Common myeloid progenitor, CD34-positive (primary cell): ENCODE results near the gene SMTNL2.

Experiments
- CTCF ChIA-PET: fragments of 350-600 bp; sonication (Branson Sonifier 250); formaldehyde crosslinking; loops from one replicate; lab custom pipeline; 2021; ENCODE audit warnings: antibody characterized with exemption; lab: Charles Lee
- POLR2A ChIA-PET: fragments of 350-600 bp; sonication (Branson Sonifier 250); formaldehyde crosslinking; loops from one replicate; lab custom pipeline; 2021; ENCODE audit warnings: antibody characterized with exemption; lab: Charles Lee
- DNase-seq, 3 donors: peaks; one replicate each; pipeline versions ENCODE4 v3.0.0 to v3.0.0-alpha.2; 2013
- H3K27ac ChIP-seq, 2 experiments: 1 replicate in 1 of 2; 2 replicates in 1 of 2; pipeline ENCODE4 v1.7.0; 2013; ENCODE audit warnings: inconsistent platforms in 2 of 2, low read length in 2 of 2, mild to moderate bottlenecking in 2 of 2, low read depth in 1 of 2, moderate library complexity in 1 of 2; ENCODE audit not compliant: severe bottlenecking in 2 of 2, insufficient read depth in 1 of 2, poor library complexity in 1 of 2
- H3K27me3 ChIP-seq, 5 experiments: replicated peaks in 2 of 5; 1 replicate in 3 of 5; 2 replicates in 2 of 5; pipeline versions ENCODE4 v1.6.1 to v1.7.0; 2013; ENCODE audit warnings: low read length in 4 of 5, mild to moderate bottlenecking in 2 of 5, moderate library complexity in 2 of 5, inconsistent platforms in 1 of 5; ENCODE audit not compliant: insufficient read depth in 5 of 5, control insufficient read depth in 4 of 5
- H3K36me3 ChIP-seq, 4 experiments: 1 replicate in 2 of 4; 2 replicates in 2 of 4; pipeline versions ENCODE4 v1.6.1 to v1.7.0; 2013; ENCODE audit warnings: low read length in 3 of 4, control low read depth in 1 of 4, mild to moderate bottlenecking in 1 of 4; ENCODE audit not compliant: control insufficient read depth in 4 of 4, insufficient read depth in 4 of 4
- H3K4me1 ChIP-seq, 4 experiments: 1 replicate in 3 of 4; 2 replicates in 1 of 4; pipeline versions ENCODE4 v1.6.1 to v1.7.1; 2013; ENCODE audit warnings: low read length in 3 of 4, mild to moderate bottlenecking in 3 of 4, control low read depth in 1 of 4, inconsistent platforms in 1 of 4, moderate library complexity in 1 of 4; ENCODE audit not compliant: control insufficient read depth in 4 of 4, insufficient read depth in 4 of 4; ENCODE audit errors: control extremely low read depth in 1 of 4
- H3K4me3 ChIP-seq, 7 experiments: 1 replicate in 4 of 7; 2 replicates in 3 of 7; pipeline versions ENCODE4 v1.5.1 to v1.7.0; 2013; ENCODE audit warnings: mild to moderate bottlenecking in 7 of 7, low read length in 6 of 7, moderate library complexity in 6 of 7, inconsistent platforms in 2 of 7, low read depth in 2 of 7, control low read depth in 1 of 7; ENCODE audit not compliant: insufficient read depth in 4 of 7, control insufficient read depth in 1 of 7; ENCODE audit errors: extremely low read depth in 1 of 7
- H3K9me3 ChIP-seq, 5 experiments: 1 replicate in 4 of 5; 2 replicates in 1 of 5; pipeline versions ENCODE4 v1.6.1 to v1.7.1; 2013; ENCODE audit warnings: low read length in 4 of 5, mild to moderate bottlenecking in 2 of 5, inconsistent platforms in 1 of 5, low read depth in 1 of 5, moderate library complexity in 1 of 5; ENCODE audit not compliant: control insufficient read depth in 4 of 5, insufficient read depth in 2 of 5; ENCODE audit errors: control extremely low read depth in 1 of 5
- WGBS: methylation state at CpG from one replicate; pipeline ENCODE4 v1.1.5; 2013; ENCODE audit not compliant: insufficient coverage; 5-methylcytosine and 5-hydroxymethylcytosine counted together

SMTNL2 gene

GRCh38 chr17:4598776-4599504 lies 14.6 kb downstream of the SMTNL2 start:
- peaks cover 0 to 7% (median 2%) of the 10 kb centered on the region in 4 experiments for H3K4me1 ChIP-seq
- CTCF ChIA-PET: interaction anchor here (0.5 to 3.6 kb wide), 6 partner anchors 8 to 32 kb away, joined by 3 to 20 read pairs (median 4); no protein-coding TSS in a partner anchor
- 96% methylated on average over 18 of the region's 20 CpGs for WGBS
- DNase-seq: no peak
- POLR2A ChIA-PET: no interaction called here
- H3K27me3 ChIP-seq: peaks cover 0 to 2% (median 0%) of the 10 kb centered on the region in 5 experiments
- no peak overlapping the region for H3K27ac ChIP-seq
- H3K9me3 ChIP-seq: no peaks in the 10 kb centered on the region
- H3K4me3 ChIP-seq: no peak overlapping the region
- no peaks in the 10 kb centered on the region for H3K36me3 ChIP-seq

- no peaks in the 10 kb centered on the region for H3K36me3 ChIP-seq
- peaks cover 0 to 2% (median 0%) of the 10 kb centered on the region in 5 experiments for H3K27me3 ChIP-seq
- DNase-seq: no peak
- ChIA-PET CTCF (interaction anchor here (0.5 to 3.6 kb wide), 7 partner anchors 7 to 33 kb away, joined by 3 to 20 read pairs (median 3); no protein-coding TSS in a partner anchor), POLR2A (no interaction called here)
- 88% methylated on average over 15 of the region's 25 CpGs for WGBS
- no peak overlapping the region for H3K4me3 ChIP-seq
- H3K4me1 ChIP-seq: peaks cover 0 to 6% (median 2%) of the 10 kb centered on the region in 4 experiments
- no peak overlapping the region for H3K27ac ChIP-seq
- H3K9me3 ChIP-seq: no peaks in the 10 kb centered on the region
These were observed 15.4 kb downstream of the SMTNL2 start for GRCh38 chr17:4599505-4600281.

GRCh38 chr17:4600563-4600962 lies 16.2 kb downstream of the SMTNL2 start:
- CTCF ChIA-PET: interaction anchor here (0.8 to 1.7 kb wide), 2 partner anchors 22 to 33 kb away, joined by 3 to 4 read pairs; no protein-coding TSS in a partner anchor
- no peak overlapping the region for H3K27ac ChIP-seq
- H3K4me3 ChIP-seq: no peak overlapping the region
- 91% methylated on average over 13 of the region's 13 CpGs for WGBS
- peaks cover 0 to 2% (median 0%) of the 10 kb centered on the region in 5 experiments for H3K27me3 ChIP-seq
- no peaks in the 10 kb centered on the region for H3K4me1 ChIP-seq
- H3K36me3 ChIP-seq: no peaks in the 10 kb centered on the region
- H3K9me3 ChIP-seq: no peaks in the 10 kb centered on the region
- POLR2A ChIA-PET: no interaction called here
- no peak for DNase-seq

GRCh38 chr17:4601326-4601725 lies 17.0 kb downstream of the SMTNL2 start:
- no peak for DNase-seq
- ChIA-PET CTCF (interaction anchor here (1.7 kb wide), 1 partner anchor 34 kb away, joined by 4 read pairs; no protein-coding TSS in a partner anchor), POLR2A (no interaction called here)
- Histone ChIP-seq H3K4me3 (no peak overlapping the region), H3K36me3 (no peaks in the 10 kb centered on the region), H3K27ac (no peak overlapping the region), H3K27me3 (peaks cover 0 to 2% (median 0%) of the 10 kb centered on the region in 5 experiments), H3K4me1 (no peaks in the 10 kb centered on the region), H3K9me3 (no peaks in the 10 kb centered on the region)
- 96% methylated on average over 3 of the region's 4 CpGs for WGBS

- ChIA-PET POLR2A (no interaction called here), CTCF (interaction anchor here (0.6 to 1.1 kb wide), 2 partner anchors 23 to 28 kb away, joined by 3 to 4 read pairs; no protein-coding TSS in a partner anchor)
- no CpG with 5 or more reads among the region's 5 CpGs for WGBS
- Histone ChIP-seq H3K4me3 (no peak overlapping the region), H3K36me3 (no peaks in the 10 kb centered on the region), H3K4me1 (peaks cover 0 to 3% (median 2%) of the 10 kb centered on the region in 4 experiments), H3K9me3 (no peaks in the 10 kb centered on the region), H3K27ac (no peak overlapping the region), H3K27me3 (peaks cover 0 to 2% (median 0%) of the 10 kb centered on the region in 5 experiments)
- no peak for DNase-seq
These were observed 17.7 kb downstream of the SMTNL2 start for GRCh38 chr17:4602041-4602440.

GRCh38 chr17:4604111-4604644 lies 19.8 kb downstream of the SMTNL2 start:
- WGBS: 98% methylated on average over 12 of the region's 18 CpGs
- ChIA-PET CTCF (interaction anchor here (1.0 to 1.4 kb wide), 2 partner anchors 9 to 37 kb away, joined by 3 read pairs; no protein-coding TSS in a partner anchor), POLR2A (interaction anchor here (0.7 kb wide), 1 partner anchor 272 kb away, joined by 5 read pairs; no protein-coding TSS in a partner anchor)
- H3K27me3 ChIP-seq: no peaks in the 10 kb centered on the region
- H3K4me3 ChIP-seq: no peak overlapping the region
- no peak for DNase-seq
- no peaks in the 10 kb centered on the region for H3K9me3 ChIP-seq
- H3K36me3 ChIP-seq: no peaks in the 10 kb centered on the region
- H3K4me1 ChIP-seq: peaks cover 0 to 17% (median 15%) of the 10 kb centered on the region in 4 experiments
- H3K27ac ChIP-seq: no peak overlapping the region
